HG03521 (cell line): ENCODE results near the gene ADAM21.
"Not testable (repeated sequence)": the region's sequence is repeated elsewhere in the genome, so short reads cannot be mapped to it uniquely, and the experiment has no call there.

Source experiments
- ATAC-seq: cut with Tn5 transposase; IDR thresholded peaks from one replicate; pipeline ENCODE4 v1.9.1; 2021; ENCODE audit warnings: mild to moderate bottlenecking, moderate library complexity; ENCODE audit not compliant: unreplicated experiment

ADAM21 gene

DNA sequence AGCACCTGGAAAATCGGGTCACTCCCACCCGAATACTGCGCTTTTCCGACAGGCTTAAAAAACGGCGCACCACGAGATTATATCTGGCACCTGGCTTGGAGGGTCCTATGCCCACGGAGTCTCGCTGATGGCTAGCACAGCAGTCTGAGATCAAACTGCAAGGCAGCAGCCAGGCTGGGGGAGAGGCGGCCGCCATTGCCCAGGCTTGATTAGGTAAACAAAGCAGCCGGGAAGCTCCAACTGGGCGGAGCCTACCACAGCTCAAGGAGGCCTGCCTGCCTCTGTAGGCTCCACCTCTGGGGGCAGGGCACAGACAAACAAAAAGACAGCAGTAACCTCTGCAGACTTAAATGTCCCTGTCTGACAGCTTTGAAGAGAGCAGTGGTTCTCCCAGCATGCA, 23.5 kb downstream of the ADAM21 start:
- ATAC-seq, result not testable (repeated sequence)

GRCh38 chr14:70477356-70478105, 25.6 kb downstream of the ADAM21 start:
- ATAC-seq, result not testable (repeated sequence)

DNA sequence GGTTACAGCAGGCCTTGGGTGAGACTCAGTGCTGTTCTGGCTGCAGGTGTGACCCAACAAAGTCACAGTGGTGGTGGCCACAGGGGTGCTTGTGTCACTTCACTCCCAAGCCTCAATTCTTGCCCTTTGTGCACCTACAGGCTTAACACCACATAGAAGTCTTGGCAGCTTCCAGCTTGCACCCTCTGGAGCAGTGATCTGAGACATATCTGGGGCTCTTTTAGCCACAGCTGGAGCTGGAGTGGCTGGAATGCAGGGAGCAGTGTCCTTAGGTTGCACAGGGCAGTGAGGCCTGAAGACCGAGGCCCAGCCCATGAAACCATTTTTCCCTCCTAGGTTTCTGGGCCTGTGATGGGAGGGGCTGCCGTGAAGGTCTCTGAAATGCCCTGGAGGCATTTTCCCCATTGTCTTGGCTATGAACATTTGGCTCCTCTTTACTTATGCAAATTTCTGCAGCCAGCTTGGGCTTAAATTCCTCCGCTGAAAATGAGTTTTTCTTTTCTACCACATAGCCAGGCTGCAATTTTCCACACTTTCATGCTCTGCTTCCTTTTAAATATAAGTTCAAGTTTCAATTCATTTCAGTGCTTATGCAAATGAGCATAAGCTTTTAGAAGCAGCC, 37.7 kb downstream of the ADAM21 start:
- no peak for ATAC-seq

- no peak for ATAC-seq
These were observed 46.2 kb downstream of the ADAM21 start for GRCh38 chr14:70498191-70498590.
